ENCODE measurements around the gene RNASEL. TPM values are rescaled to one million over a fixed set of nuclear protein-coding genes. Genes with fewer than 3 reads are reported as not detected.

Gene RNASEL
- total and polyA plus RNA-seq, 2 of the 4 experiments (the other 2 are of a cell fraction), result 2.5 to 6.5 TPM

DNA sequence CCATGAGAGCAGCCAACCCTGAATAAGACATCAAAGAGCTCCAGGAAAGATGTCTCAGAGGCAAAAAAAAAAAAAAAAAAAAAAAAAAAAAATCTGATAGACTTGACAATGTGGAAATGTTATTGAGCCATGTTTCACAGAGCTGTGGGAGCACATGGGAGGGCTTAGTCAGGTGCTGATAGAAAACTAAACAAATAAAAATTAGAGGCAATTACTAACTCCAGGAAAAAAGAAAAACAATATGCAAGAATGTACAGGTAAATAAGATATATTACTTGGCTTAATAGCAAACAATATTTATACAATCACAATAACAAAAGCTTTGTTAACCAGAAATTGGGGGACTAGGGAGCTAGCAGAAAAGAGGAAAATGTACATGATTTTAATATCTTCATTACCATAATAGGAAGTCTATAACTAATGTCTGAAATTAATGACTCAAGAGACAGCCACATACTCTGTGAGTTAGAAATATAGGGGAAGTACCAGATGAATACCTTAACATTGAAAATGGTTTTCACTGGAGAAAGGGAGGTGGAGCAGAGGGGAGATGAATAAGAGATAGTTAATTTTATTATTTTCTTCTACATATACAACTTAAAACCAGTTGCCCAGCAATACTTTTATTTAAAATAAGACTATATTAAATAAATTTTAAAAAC lies 32.0 kb upstream of the RNASEL start:
- Histone ChIP-seq H3K4me1 (ENCODE audit: control insufficient read depth, insufficient read depth, low read length) (peaks cover 5% of the 10 kb centered on the region; the same call in 1 of the 2 replicates), H3K4me2 (ENCODE audit: low read depth, low read length) (no peak overlapping the region), H3K56ac (ENCODE audit: extremely low read depth, insufficient read depth, low read length) (no peak overlapping the region), H3K36me3 (ENCODE audit: control insufficient read depth, insufficient read depth, low read length) (no peaks in the 10 kb centered on the region), H2AK5ac (ENCODE audit: low read depth, low read length) (no peak overlapping the region), H4K20me1 (ENCODE audit: insufficient read depth, low read length) (no peaks in the 10 kb centered on the region), H2BK120ac (ENCODE audit: low read depth, low read length) (no peak overlapping the region), H2BK5ac (ENCODE audit: low read depth, low read length, poor library complexity, severe bottlenecking) (no peak overlapping the region), H3K9me1 (ENCODE audit: insufficient read depth, low read length) (no peaks in the 10 kb centered on the region), H2AFZ (replicated peaks; ENCODE audit: low read length, poor library complexity) (no peak overlapping the region), H3K14ac (replicated peaks; ENCODE audit: low read depth, low read length) (no peak overlapping the region), H3K9me3 (ENCODE audit: control insufficient read depth, insufficient read depth, low read length) (no peaks in the 10 kb centered on the region), H3K18ac (ENCODE audit: low read depth, low read length) (no peak overlapping the region), H2AK9ac (replicated peaks; ENCODE audit: low read depth, low read length, poor library complexity) (no peak overlapping the region), H3K4me3 (ENCODE audit: insufficient read depth, low read depth, low read length) (no peak overlapping the region), H3K79me1 (ENCODE audit: low read depth in 1 of 2, low read length in 2 of 2) (no peaks in the 10 kb centered on the region), H3K4ac (ENCODE audit: low read depth, low read length) (no peak overlapping the region), H3K27ac (ENCODE audit: insufficient read depth, low read length) (no peak overlapping the region), H4K91ac (ENCODE audit: insufficient read depth, low read depth, low read length) (no peak overlapping the region), H3K27me3 (ENCODE audit: control insufficient read depth, insufficient read depth, low read length) (peaks cover 22% of the 10 kb centered on the region), H4K8ac (ENCODE audit: low read depth in 2 of 2, low read length in 2 of 2) (no peak overlapping the region), H2BK15ac (ENCODE audit: low read depth, low read length) (no peak overlapping the region), H3K9ac (ENCODE audit: low read depth, low read length) (no peak overlapping the region), H4K5ac (ENCODE audit: low read depth, low read length) (no peak overlapping the region), H2BK20ac (ENCODE audit: low read depth, low read length) (no peak overlapping the region), H3K23ac (ENCODE audit: low read depth, low read length) (no peak overlapping the region)
- DNase-seq, result no peak
- intact Hi-C loops (cut with micrococcal nuclease) (no loop called here), dilution Hi-C loops (cut with HindIII; ENCODE audit: low sequenced_read_pairs, unreplicated experiment) (no loop called here), in situ Hi-C loops (cut with MboI; ENCODE audit: low sequenced_read_pairs) (no loop called here)
- TF ChIP-seq, protein P1, sequence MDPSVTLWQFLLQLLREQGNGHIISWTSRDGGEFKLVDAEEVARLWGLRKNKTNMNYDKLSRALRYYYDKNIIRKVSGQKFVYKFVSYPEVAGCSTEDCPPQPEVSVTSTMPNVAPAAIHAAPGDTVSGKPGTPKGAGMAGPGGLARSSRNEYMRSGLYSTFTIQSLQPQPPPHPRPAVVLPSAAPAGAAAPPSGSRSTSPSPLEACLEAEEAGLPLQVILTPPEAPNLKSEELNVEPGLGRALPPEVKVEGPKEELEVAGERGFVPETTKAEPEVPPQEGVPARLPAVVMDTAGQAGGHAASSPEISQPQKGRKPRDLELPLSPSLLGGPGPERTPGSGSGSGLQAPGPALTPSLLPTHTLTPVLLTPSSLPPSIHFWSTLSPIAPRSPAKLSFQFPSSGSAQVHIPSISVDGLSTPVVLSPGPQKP (IDR thresholded peaks at IDR 0.05; ENCODE audit: borderline replicate concordance, low read depth, low read length), result no peak
- TF ChIP-seq RAD21 (IDR thresholded peaks at IDR 0.05; ENCODE audit: low read length) (no peak), CHD1 (IDR thresholded peaks at IDR 0.05; ENCODE audit: low read depth, low read length) (no peak), MXI1 (IDR thresholded peaks at IDR 0.05; ENCODE audit: borderline replicate concordance, low read depth, low read length) (no peak)
- no TSS peak for BruUV-seq (replicated peaks)
- ATAC-seq (ENCODE audit: low read depth), result no peak
- ChIA-PET CTCF (no interaction called here), POLR2A (ENCODE audit: unreplicated experiment) (no interaction called here)
